Osteocyte (in vitro differentiated cells): ENCODE measurements around the gene AMOT. TPM values are rescaled to one million over a fixed set of nuclear protein-coding genes. Genes with fewer than 3 reads are reported as not detected.

Experiments used
- DNase-seq: peaks from one replicate; pipeline ENCODE4 v3.0.0; 2021; ENCODE audit warnings: mixed read lengths; ENCODE audit not compliant: unreplicated experiment; ENCODE audit errors: extremely low spot score
- H3K27ac Mint-ChIP-seq: one replicate; pipeline ENCODE4 v1.8.0; 2021; ENCODE audit warnings: mild to moderate bottlenecking, mixed read lengths; ENCODE audit not compliant: unreplicated experiment
- H3K27me3 Mint-ChIP-seq: one replicate; pipeline ENCODE4 v1.8.0; 2021; ENCODE audit warnings: mixed read lengths; ENCODE audit not compliant: unreplicated experiment
- H3K36me3 Mint-ChIP-seq: one replicate; pipeline ENCODE4 v1.8.0; 2021; ENCODE audit warnings: mixed read lengths; ENCODE audit not compliant: unreplicated experiment
- H3K4me1 Mint-ChIP-seq: one replicate; pipeline ENCODE4 v1.8.0; 2021; ENCODE audit warnings: mixed read lengths; ENCODE audit not compliant: unreplicated experiment
- H3K4me3 Mint-ChIP-seq: one replicate; pipeline ENCODE4 v1.8.0; 2021; ENCODE audit warnings: mild to moderate bottlenecking, moderate library complexity, mixed read lengths; ENCODE audit not compliant: unreplicated experiment
- H3K9me3 Mint-ChIP-seq: one replicate; pipeline ENCODE4 v1.8.0; 2021; ENCODE audit warnings: mixed read lengths; ENCODE audit not compliant: unreplicated experiment
- CTCF ChIP-seq: fragments of 200-600 bp; sonication (generic); IDR thresholded peaks from 2 replicates; pipeline ENCODE4 v1.5.0; 2021; ENCODE audit warnings: antibody characterized with exemption, mild to moderate bottlenecking, moderate library complexity
- total RNA-seq: library from RNA; stranded (reverse); gene quantifications from 2 replicates; pipeline ENCODE4 v1.2.1, GENCODE V29; 2021

Gene AMOT
- total RNA-seq, 1 donor from 2014 or later = 7.2 TPM

- Mint-ChIP-seq H3K9me3 (no peaks in the 10 kb centered on the region), H3K36me3 (peaks cover 12% of the 10 kb centered on the region), H3K4me3 (no peak overlapping the region), H3K4me1 (no peaks in the 10 kb centered on the region), H3K27me3 (no peaks in the 10 kb centered on the region), H3K27ac (no peak overlapping the region)
- TF ChIP-seq CTCF = no peak
- no peak for DNase-seq
Measured at GRCh38 chrX:112784692-112785091, 55.9 kb downstream of the AMOT start.

GRCh38 chrX:112779139-112779538, 61.5 kb downstream of the AMOT start:
- Mint-ChIP-seq H3K27me3 (no peaks in the 10 kb centered on the region), H3K4me3 (no peak overlapping the region), H3K4me1 (no peaks in the 10 kb centered on the region), H3K9me3 (no peaks in the 10 kb centered on the region), H3K27ac (no peak overlapping the region), H3K36me3 (peaks cover 13% of the 10 kb centered on the region)
- TF ChIP-seq CTCF = no peak
- DNase-seq = no peak

GRCh38 chrX:112774651-112775293, 65.9 kb downstream of the AMOT start:
- H3K9me3 Mint-ChIP-seq = no peaks in the 10 kb centered on the region
- H3K27me3 Mint-ChIP-seq = no peaks in the 10 kb centered on the region
- TF ChIP-seq CTCF = no peak
- no peak overlapping the region for H3K4me3 Mint-ChIP-seq
- DNase-seq = no peak
- no peak overlapping the region for H3K27ac Mint-ChIP-seq
- H3K4me1 Mint-ChIP-seq = no peaks in the 10 kb centered on the region
- H3K36me3 Mint-ChIP-seq = peaks cover 3% of the 10 kb centered on the region

GRCh38 chrX:112774142-112774541, 66.5 kb downstream of the AMOT start:
- H3K9me3 Mint-ChIP-seq = no peaks in the 10 kb centered on the region
- H3K27ac Mint-ChIP-seq = no peak overlapping the region
- DNase-seq = no peak
- H3K4me3 Mint-ChIP-seq = no peak overlapping the region
- H3K4me1 Mint-ChIP-seq = no peaks in the 10 kb centered on the region
- peaks cover 3% of the 10 kb centered on the region for H3K36me3 Mint-ChIP-seq
- no peaks in the 10 kb centered on the region for H3K27me3 Mint-ChIP-seq
- TF ChIP-seq CTCF = no peak

GRCh38 chrX:112769034-112769433, 71.6 kb downstream of the AMOT start:
- Mint-ChIP-seq H3K4me1 (no peaks in the 10 kb centered on the region), H3K9me3 (no peaks in the 10 kb centered on the region), H3K36me3 (no peaks in the 10 kb centered on the region), H3K27me3 (no peaks in the 10 kb centered on the region), H3K4me3 (no peak overlapping the region), H3K27ac (no peak overlapping the region)
- DNase-seq = no peak
- TF ChIP-seq CTCF = no peak
